Activated CD4-positive, CD25-positive, alpha-beta regulatory T cell (primary cell): ENCODE measurements around the gene MYOZ2.

Experiments
- DNase-seq, 4 experiments: peaks; one replicate each; lab custom pipeline; 2025; lab: John Stamatoyannopoulos, UW

MYOZ2 gene

GRCh38 chr4:119197772-119198212 is 62.2 kb downstream of the MYOZ2 start:
- no peak for DNase-seq

- no peak for DNase-seq
Measured at GRCh38 chr4:119204916-119205315, 69.3 kb downstream of the MYOZ2 start.

GRCh38 chr4:119205690-119206089 is 70.1 kb downstream of the MYOZ2 start:
- no peak for DNase-seq

GRCh38 chr4:119206178-119206577 is 70.5 kb downstream of the MYOZ2 start:
- no peak for DNase-seq

GRCh38 chr4:119207051-119207450 is 71.4 kb downstream of the MYOZ2 start:
- DNase-seq: no peak

GRCh38 chr4:119209077-119209476 is 73.4 kb downstream of the MYOZ2 start:
- peak in 1 of 4 experiments; percentile 1 for DNase-seq

- no peak for DNase-seq
Measured at GRCh38 chr4:119209586-119209985, 74.0 kb downstream of the MYOZ2 start.

- no peak for DNase-seq
Measured at GRCh38 chr4:119210775-119211174, 75.1 kb downstream of the MYOZ2 start.

GRCh38 chr4:119211867-119212233 is 76.2 kb downstream of the MYOZ2 start:
- peak in 1 of 4 experiments; percentile 15 for DNase-seq

- DNase-seq: peak; percentile 94 to 96 (median 96)
Measured at GRCh38 chr4:119212234-119212963, 76.8 kb downstream of the MYOZ2 start, which contains the start of gene USP53. Gene USP53 (plus strand): TSS chr4:119212713. CDS start chr4:119239760, 27,047 bp downstream.

- peak; percentile 25 to 45 (median 38) for DNase-seq
Measured at GRCh38 chr4:119212964-119213606, 77.5 kb downstream of the MYOZ2 start.

- no peak for DNase-seq
Measured at GRCh38 chr4:119218093-119218492, 82.5 kb downstream of the MYOZ2 start.

- no peak for DNase-seq
Measured at GRCh38 chr4:119221412-119221811, 85.8 kb downstream of the MYOZ2 start.

GRCh38 chr4:119227690-119228089 is 92.1 kb downstream of the MYOZ2 start:
- no peak for DNase-seq

- DNase-seq: no peak
Measured at GRCh38 chr4:119228406-119228805, 92.8 kb downstream of the MYOZ2 start.

- DNase-seq: no peak
Measured at GRCh38 chr4:119229908-119230687, 94.5 kb downstream of the MYOZ2 start.

- DNase-seq: no peak
Measured at GRCh38 chr4:119231491-119231890, 95.9 kb downstream of the MYOZ2 start.

GRCh38 chr4:119232286-119232685 is 96.7 kb downstream of the MYOZ2 start:
- no peak for DNase-seq

GRCh38 chr4:119233191-119233590 is 97.6 kb downstream of the MYOZ2 start:
- no peak for DNase-seq

GRCh38 chr4:119233750-119234149 is 98.1 kb downstream of the MYOZ2 start:
- DNase-seq: no peak

GRCh38 chr4:119237201-119237600 is 101.6 kb downstream of the MYOZ2 start:
- DNase-seq: no peak
